ENCODE measurements around the gene PTGER2.

The PTGER2 gene

GRCh38 chr14:52314595-52315354 lies 663 bp downstream of the PTGER2 start:
- TF ChIP-seq, protein P1, sequence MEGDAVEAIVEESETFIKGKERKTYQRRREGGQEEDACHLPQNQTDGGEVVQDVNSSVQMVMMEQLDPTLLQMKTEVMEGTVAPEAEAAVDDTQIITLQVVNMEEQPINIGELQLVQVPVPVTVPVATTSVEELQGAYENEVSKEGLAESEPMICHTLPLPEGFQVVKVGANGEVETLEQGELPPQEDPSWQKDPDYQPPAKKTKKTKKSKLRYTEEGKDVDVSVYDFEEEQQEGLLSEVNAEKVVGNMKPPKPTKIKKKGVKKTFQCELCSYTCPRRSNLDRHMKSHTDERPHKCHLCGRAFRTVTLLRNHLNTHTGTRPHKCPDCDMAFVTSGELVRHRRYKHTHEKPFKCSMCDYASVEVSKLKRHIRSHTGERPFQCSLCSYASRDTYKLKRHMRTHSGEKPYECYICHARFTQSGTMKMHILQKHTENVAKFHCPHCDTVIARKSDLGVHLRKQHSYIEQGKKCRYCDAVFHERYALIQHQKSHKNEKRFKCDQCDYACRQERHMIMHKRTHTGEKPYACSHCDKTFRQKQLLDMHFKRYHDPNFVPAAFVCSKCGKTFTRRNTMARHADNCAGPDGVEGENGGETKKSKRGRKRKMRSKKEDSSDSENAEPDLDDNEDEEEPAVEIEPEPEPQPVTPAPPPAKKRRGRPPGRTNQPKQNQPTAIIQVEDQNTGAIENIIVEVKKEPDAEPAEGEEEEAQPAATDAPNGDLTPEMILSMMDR (IDR thresholded peaks at IDR 0.05; ENCODE audit: borderline replicate concordance, insufficient read depth, low read depth, low read length), result no peak
- peak overlapping the region; percentile 29 for H3K4me3 ChIP-seq (ENCODE audit: low read depth, low read length)

DNA sequence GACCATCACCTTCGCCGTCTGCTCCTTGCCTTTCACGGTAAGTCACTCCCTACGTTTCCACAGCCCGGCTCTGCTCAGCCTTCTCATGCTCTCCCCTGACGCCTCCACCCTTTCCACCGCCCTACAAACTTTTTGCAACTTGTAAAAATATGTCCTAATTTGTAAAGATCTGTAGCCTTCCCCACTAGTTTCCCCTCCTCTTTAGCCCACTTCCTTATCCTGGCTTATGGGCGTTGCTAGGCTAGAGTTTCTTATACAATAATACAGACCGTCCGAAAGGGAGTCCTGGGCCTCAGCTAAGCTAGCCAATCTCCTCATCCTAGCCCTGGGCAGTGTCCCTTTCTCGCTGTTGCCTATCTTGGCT lies 1.2 kb downstream of the PTGER2 start:
- H3K4me3 ChIP-seq (ENCODE audit: low read depth, low read length), result no peak overlapping the region
- TF ChIP-seq, protein P1 (IDR thresholded peaks at IDR 0.05; ENCODE audit: borderline replicate concordance, insufficient read depth, low read depth, low read length), result no peak

- TF ChIP-seq, protein P1 (IDR thresholded peaks at IDR 0.05; ENCODE audit: borderline replicate concordance, insufficient read depth, low read depth, low read length), result no peak
Observed at GRCh38 chr14:52318062-52318461, 4.0 kb downstream of the PTGER2 start.

GRCh38 chr14:52318826-52319645 lies 4.9 kb downstream of the PTGER2 start:
- H3K4me3 ChIP-seq (ENCODE audit: low read depth, low read length), result no peak overlapping the region
- TF ChIP-seq, protein P1 (IDR thresholded peaks at IDR 0.05; ENCODE audit: borderline replicate concordance, insufficient read depth, low read depth, low read length), result no peak

More at GRCh38 chr14:52318062-52318461, 4.0 kb downstream of the PTGER2 start:
- H3K4me3 ChIP-seq (ENCODE audit: low read depth, low read length), result no peak overlapping the region

DNA sequence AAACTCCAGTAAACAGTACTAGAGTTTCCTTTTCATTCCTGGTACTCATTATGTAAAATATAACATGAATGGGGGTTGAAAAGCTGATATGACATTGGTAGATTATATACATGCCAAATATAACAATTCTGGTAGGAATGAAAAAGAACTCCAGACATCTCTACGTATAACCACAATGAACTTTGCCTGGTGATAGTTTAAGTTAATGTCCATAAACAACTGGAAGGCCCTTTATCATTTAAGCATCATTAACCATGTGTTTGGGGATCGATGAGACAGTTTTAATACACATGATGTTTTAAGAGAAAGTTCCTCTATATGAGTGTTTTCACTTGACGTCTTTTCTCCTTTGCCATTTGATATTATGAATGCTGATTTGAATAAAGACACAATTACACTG lies 5.8 kb downstream of the PTGER2 start:
- TF ChIP-seq, protein P1 (IDR thresholded peaks at IDR 0.05; ENCODE audit: borderline replicate concordance, insufficient read depth, low read depth, low read length), result no peak
- no peak overlapping the region for H3K4me3 ChIP-seq (ENCODE audit: low read depth, low read length)

DNA sequence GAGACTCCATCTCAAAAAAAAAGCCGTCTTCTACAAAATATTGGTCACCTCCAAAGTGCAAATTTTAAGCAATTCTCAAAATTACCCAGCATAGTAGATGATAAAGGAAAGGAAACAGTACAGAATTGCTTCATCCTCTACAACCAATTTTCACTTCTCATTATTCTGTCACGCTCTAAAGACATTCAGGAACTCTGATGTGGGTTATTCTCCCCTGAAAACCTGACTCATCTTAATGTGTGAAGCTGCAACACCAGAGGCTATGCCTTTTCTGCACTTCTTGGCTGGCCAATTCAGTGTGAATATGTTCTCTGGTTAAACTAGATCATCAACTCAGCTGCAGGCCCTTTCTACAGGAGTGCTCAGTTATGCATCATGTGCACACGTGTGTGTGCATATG lies 11.0 kb downstream of the PTGER2 start:
- TF ChIP-seq, protein P1 (IDR thresholded peaks at IDR 0.05; ENCODE audit: borderline replicate concordance, insufficient read depth, low read depth, low read length), result no peak
- no peak overlapping the region for H3K4me3 ChIP-seq (ENCODE audit: low read depth, low read length)

Measured in GM12875 (cell line).